GM19035 (cell line): ENCODE results near the gene SEL1L2.

Experiments used
- ATAC-seq: cut with Tn5 transposase; IDR thresholded peaks from one replicate; pipeline ENCODE4 v1.9.1; 2021; ENCODE audit not compliant: unreplicated experiment

Gene SEL1L2

DNA sequence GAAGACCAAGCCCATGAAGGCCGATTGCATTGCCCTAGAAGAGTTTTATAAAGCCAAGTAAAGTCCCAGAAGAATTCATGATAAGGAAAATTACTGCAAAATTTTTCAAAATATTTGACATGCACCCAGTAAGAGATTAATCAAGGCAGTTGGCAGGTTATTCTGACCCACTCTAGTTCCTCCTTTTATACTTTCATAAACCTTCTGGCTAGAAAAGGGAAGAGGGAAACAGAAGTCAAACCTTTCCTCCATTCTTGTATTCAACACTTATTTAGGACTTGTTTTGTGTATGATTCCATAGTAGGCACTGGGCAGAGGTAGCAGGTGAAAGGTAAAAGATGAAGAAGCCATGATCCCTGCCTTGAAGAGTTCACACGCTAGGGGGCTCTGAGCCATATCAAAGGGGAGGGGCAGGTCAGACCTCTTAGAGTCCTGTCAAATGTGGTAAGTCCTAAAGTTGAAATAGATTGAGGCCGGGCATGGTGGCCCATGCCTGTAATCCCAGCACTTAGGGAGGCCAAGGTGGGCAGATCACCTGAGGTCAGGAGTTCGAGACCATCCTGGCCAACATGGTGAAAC lies 120.2 kb downstream of the SEL1L2 start:
- ATAC-seq = no peak

DNA sequence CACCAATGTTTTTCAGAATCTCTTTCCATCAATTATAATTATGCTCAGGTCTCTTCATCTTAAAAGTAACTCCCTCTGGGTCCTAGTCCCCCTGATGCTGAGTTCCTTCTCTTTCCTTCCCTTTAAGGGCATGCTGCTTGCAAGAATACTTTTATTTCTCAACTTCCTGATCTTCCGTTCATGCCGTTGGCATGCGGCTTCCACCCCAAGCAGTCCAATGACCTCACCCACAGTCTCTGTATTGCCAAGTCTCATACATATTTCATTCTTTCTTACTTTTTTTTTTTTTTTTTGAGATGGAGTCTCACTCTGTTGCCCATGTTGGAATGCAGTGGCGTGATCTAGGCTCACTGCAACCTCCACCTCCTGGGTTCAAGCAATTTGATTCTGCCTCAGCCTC lies 122.1 kb downstream of the SEL1L2 start:
- no peak for ATAC-seq

DNA sequence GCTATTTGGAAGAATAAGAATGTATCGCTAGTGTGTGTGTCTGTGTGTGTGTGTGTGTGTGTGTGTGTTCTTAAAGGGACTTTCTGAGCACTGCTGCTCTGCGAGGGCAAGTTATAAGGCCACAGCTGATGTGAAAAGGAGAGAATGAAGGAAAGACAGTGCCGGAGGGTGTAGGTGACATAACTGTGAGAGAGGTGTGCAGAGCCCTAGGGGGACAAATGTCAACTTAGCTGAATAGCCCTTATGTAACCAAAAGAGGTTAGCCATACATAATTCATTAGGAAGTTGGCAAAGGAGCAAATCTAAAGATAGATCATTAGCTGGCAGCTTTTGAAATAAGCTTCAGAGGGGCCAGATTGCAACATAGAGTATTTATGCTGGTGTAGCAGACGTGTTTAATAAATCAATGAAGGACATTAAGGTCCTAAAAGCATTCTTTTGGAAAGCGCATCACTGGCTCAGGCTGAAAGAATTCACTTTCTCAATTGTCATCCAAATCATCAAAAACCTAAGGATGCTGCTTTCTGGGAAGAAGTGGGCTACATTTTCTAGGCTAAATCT lies 124.5 kb downstream of the SEL1L2 start:
- ATAC-seq = no peak

DNA sequence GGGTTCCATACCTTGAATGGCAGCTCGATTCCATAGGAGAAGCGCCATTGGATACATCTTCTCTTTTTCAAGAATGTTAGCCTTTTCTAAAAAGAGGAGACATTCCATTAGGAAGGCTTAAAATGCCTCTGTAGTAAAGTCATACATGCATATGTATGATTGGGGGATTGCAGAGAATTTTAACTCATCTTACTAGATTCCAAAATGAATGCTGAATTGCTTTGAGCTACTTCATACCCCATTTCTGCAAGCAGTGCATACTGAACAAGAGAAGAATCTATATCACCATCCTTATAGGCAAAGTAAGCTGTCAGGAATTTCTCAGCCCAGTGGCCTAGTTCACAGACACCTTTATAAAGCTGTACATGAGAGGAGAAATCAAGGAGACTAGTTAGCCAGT lies 125.3 kb downstream of the SEL1L2 start:
- ATAC-seq = no peak

DNA sequence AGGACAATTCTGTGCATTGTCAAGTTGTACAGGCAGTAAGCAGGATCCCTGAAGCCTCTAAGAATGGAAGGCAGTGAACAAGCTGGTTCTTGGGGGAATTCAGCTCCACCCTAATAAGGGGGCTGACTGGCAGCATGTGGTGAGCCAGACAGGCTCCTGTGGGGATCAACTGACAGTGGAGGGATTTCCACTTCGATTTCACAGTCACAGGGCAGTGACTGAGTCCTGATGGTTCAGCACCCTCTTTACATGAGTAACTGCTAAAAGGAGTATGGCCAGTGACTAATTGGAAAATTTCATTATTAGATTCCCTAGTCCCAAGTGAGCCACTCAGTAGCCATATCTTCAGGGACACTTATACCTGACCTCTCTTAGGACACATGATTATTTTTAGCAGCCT lies 127.2 kb downstream of the SEL1L2 start:
- ATAC-seq = no peak

DNA sequence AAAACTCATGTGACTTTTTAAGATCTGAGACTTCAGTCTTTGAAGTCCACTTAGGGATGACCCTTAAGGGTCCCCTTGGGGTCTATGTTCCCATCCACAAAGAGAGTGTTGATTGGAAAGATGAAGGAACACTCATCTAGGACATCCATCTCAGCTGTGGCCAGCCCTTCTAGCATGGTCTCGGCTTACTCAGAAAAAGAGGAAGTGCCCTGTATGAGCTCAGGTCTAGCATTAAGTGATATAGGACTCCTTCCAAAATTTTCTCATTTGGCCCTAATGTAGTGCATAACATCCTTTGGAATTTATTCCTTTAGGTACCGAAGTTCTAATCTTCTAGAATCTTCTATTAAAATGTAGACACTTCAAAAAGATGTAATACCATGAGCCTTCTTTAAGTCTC lies 128.2 kb downstream of the SEL1L2 start:
- ATAC-seq = no peak

DNA sequence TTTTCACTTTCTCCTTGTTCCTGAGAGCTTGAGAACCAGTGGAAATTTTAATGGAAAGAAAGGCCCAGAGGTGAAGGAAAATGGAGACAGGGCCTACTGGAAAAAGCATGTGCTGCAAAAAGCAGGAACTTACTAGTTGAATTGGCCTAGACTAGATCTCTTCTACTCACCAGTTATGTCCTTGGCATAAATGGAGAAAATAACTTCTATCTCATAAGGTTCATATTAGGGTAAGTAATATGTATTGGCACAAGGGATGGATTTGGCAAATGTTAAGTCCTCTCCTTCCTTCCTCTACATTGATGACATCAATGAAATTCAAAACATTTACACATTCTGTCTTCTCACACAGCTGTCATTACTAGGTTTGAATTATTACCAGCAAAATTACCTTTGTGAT lies 131.5 kb downstream of the SEL1L2 start:
- no peak for ATAC-seq

DNA sequence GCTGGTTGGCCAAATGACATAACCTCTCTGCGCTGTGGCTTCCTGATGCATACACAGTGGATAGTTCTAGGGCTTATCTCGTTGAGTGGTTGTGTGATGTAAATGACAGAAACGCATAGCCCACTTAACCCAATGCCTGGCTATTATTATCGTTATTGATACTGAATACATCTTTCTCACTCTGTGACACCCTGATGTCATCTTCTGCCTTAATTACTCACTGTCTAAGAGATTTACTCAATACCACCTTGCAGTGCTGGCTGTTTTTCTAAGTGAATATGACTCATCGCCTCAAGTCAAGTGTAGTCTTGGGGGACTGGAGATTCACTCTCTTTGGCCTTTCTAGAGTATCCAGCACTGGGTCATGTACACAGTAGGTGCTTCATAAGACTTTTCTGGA lies 132.0 kb downstream of the SEL1L2 start:
- ATAC-seq = no peak

DNA sequence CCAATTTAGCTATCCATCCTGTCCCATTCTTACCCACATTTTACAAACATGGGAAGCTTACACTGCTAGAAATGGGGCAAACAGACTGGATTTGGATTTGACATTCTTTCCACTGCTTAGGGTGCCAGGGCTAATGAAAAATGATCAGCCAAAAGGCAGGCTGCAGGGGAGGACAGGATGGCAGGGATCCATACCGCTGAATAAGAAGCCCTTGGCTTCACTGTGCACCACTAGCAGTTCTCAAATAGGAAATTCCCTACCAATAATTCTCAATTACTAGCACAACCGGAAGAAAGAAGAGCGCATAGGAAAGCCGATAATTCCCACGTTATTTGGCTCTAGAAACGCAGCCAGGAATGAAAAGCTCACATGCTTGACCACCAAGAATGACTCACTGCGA lies 132.5 kb downstream of the SEL1L2 start:
- no peak for ATAC-seq

DNA sequence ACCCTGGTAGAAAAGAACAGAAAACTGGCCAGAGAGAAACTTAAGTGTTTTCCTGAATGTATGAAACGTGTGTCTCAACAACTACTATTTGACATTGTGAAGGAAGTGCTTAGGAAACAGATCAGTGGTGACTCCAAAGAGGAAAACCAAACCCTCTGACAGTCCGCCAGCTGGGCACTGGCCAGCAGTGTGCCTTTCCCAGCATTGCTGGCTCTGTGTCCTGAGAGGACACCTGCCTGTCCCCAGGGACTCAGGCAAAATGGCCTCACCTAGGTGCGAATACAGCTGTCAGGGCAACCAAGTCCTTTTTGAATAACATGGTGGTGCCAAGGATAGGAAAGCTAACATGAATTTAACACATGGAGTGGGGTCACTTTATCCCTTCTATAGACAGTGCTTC lies 133.1 kb downstream of the SEL1L2 start:
- ATAC-seq = no peak

DNA sequence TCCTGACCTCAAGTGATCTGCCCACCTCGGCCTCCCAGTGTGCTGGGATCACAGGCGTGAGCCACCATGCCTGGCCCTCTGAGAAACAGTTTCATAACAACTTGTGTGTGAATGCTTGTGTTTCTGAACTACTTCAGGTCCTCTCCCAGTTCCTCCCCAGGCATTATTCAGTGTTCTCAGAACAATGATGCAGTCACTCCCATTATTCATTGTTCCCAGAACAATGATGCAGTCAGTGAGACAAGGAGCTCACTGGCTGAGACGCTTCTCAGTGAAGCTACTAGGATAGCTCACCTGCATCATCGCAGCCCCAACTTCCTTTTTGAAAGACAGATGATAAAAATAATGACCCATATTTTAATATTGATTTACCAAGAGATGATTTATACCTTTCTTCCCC lies 134.1 kb downstream of the SEL1L2 start:
- ATAC-seq = no peak

DNA sequence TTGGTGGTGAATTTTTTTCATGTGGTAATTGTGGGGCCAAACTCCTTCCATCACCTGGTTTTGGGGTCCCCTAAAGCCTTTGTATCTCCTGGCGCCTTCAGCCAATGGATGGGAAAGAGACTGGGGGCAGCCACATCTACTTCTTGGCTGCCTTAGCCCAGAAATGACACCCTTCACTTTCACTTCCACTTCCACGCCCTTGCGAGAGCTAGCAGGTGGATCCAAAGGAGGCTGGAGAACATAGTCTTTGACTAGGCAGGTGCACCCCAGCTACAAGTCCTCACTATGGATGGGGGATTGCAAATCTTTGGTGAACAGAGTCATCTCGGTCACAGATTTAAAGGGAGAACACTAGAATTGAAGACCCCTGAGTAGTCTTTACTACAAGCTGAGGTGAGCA lies 134.8 kb downstream of the SEL1L2 start:
- no peak for ATAC-seq

DNA sequence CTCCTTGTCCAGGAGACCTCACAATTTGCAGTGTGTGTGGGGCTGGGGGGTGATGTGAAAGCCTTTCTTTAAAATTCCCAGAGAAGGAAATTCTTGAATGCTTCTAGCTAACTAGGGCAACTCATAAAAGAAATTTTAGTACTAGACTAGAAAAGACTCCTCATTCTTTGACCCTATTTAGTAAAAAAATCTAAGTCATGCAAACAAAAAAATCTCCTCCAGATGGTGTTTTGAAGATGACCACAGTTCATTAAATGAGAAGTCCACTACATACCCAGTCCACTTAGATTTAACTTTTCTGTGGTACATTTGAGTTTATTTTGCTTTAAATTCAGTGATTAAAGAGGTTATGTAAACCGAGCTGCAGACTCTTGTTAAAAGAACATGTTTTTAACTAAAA lies 138.1 kb downstream of the SEL1L2 start:
- ATAC-seq = no peak

DNA sequence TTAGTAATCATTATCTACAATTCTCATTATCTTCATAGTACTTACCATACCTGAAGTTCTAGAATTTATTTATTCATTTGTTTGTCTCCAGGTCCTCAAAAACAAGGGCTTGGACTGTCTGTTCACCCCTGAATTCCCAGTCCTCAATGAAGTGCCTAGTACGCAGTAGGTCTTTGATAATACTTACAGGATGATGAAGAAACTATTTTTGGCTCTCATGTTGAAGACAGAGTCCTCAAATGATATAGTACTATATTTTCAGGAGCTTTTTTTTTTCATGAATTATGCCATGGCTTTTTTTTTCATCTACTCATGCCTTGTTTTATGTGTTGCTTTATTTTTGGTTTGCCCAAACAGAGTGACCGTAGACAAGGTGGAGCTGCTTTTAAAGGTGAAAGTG lies 139.1 kb downstream of the SEL1L2 start:
- ATAC-seq = no peak

DNA sequence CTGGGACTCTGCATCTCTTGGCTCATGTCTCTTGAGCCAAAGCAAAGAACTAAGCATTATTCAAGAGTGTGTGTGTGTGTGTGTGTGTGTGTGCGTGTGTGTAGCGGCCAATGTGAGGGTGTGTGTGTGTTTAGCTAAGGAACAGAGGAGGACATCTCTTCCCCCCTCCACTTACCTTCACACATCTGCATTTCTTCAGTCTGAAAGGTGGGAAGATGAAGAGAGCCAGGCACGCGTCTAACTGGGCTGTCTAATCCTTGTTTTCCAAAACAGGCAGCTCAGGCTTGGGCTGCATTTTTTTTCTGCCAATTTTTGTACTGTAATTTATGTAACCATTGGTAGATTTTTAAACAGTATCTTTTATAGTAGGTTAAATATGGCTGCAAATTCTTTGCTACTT lies 146.1 kb downstream of the SEL1L2 start:
- no peak for ATAC-seq

DNA sequence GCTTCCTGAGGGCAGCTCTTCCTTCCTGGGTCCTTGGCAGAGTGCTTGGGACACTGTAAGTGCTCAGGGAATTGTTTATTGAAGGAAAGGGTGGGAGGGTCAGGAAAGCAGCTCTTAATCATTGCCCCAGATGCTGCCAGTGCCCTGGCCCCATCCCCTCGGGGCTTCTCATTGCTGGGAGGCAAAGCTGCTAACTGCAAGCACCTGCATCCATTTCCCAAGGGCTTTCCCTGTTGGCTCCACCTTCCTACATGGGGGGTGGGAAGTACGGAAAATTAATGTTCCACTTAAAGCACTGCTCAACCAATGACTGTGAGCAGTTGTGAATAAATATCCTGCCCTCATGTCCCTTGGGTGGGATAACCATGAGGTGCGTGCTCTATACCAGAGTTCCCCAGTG lies 149.2 kb downstream of the SEL1L2 start:
- no peak for ATAC-seq

DNA sequence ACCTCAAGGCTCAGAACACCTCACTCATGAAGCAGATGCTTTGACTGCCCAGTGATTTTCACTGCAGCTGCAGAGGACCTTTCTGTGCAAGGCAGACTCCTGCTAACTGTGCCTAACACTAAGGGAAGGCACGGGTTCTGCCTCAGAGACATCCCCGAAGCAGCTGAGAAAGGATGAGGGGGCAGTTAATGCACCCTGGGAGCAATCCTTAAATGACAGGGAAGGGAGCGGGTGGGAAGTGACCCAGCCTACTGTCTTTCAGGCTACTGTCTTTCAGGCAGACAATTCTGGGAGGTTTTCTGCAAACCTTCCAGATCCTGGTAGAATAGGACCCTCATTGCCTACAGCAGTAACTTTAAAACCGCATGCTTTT lies 150.3 kb downstream of the SEL1L2 start:
- ATAC-seq = no peak

DNA sequence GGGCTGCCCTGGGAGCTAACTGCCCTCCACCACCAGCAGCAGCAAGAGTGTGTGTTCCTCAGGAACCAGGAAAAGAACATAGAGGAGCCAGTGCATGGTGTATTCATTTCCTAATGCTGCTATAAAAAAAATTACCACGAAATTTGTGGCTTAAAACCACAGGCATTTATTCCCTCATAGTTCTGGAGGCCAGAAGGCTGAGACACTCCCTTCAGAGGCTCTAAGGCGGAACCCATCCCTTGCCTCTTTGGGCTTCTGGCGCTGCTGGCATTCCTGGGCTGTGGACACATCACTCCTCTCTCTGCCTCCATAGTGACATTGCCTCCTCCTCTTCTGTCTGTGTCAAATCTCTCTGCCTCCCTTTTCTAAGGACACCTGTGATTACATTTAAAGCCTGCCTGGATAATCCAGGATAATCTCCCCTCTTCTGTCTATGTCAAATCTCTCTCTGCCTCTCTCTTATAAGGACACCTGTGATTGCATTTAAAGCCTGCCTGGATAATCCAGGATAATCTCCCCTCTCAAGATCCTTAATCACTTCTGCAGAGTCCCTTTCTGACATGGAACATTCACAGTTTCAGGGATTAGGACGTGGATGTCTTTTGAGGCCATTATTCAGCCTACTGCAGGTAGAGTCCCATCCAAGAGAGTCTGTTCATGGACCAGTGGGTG lies 150.9 kb downstream of the SEL1L2 start:
- ATAC-seq = no peak

DNA sequence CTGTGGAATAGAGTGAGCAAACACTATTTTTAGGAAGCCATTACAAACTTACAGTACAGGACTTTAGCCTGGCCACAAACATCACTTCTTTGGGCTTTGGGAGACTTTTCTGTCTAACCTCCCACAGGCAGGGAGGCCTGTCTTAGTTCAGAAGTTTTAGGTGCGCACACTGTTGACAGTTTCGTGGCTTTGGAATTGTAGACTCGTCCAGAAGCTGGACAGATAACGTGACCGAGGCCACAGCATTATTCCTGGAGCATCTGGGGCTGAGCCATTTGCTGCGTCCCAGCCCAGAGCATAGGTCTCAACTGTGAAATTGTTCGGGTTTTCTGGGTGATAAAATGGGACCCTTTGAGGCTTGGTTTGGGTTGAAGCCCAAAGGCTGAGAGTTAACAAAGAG lies 151.8 kb downstream of the SEL1L2 start:
- ATAC-seq = no peak

DNA sequence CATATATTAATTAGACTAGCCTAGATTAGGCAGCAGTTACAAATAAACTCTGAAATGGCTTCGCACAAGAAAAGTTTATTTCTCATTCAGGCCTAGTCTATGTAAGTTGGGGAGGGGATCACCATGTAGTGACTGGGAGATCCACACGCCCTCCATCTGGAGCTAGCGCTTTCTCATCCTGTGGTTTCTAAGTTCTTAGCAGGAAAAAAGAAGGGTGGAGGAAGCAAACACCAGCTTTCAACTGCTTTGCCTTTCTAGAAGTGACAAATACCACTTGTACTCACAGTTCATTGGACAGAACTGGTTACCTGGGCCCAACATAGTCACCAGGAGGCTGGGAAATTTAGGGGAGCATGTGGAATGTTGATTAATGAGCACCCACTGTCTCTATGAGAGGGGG lies 158.9 kb downstream of the SEL1L2 start:
- ATAC-seq = no peak

DNA sequence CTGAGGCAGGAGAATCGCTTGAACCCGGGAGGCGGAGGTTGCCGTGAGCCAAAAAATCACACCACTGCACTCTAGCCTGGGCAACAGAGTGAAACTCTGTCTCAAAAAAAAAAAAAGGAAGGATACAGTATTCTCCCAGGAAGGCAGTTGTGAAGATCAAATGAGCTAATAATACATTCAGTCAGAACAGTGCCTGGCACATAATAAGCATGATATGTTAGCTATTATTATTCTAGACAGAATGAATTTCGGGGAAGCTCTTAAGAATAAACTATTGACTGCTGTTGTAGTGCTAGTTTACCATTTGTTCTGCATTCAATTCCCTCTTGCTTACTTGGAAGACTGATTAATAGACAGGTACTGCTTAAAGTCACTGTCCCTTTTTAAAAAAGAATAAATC lies 164.9 kb downstream of the SEL1L2 start:
- ATAC-seq = no peak

DNA sequence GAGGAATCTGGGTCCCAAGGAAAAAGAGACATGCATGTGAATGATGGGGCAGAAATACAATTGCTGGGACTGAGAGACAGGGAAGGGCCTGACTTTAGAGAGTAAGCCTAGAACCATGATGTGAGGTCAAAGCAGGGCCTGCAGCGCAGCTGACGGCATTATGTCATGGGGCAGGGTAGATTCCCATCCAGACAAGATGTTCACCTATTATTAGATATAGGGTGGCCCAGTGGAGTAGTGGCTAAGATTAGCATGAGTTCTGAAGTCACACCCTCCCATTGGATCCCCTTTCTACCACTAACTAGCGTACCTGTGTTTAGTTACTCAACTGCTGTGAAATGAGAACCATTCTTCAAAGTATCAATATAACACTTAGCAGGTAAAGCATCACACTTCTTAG lies 166.0 kb downstream of the SEL1L2 start:
- ATAC-seq = no peak

DNA sequence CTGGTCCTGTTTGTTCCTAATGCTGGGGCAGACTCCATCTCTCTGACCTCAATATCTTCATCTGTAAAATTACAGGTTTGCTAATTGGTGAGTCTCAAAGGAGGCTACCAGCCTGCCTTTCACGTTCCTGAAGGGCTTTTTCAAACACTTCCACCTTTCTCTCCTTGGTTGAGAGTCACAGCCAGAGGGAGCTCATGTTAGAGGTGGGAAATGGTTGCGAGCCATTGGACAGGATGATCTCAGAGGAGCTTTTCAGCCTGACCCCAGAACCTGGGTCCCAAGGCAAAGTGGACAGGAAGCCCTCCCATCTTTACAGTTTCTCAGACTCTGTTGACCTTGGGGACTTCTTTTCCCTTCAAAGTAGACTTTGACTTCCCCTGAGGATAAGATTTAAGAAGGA lies 168.0 kb downstream of the SEL1L2 start:
- no peak for ATAC-seq
